Parathyroid adenoma (tissue), 2 donors: ENCODE measurements around the gene MYO16.

Source experiments
- H2AFZ ChIP-seq: fragments of 300-600 bp; sonication (generic); one replicate; pipeline ENCODE4 v1.7.0; 2017; ENCODE audit warnings: antibody characterized with exemption, mild to moderate bottlenecking
- H3K27ac ChIP-seq: fragments of 300-600 bp; sonication (generic); one replicate; pipeline ENCODE4 v1.7.0; 2017
- H3K27me3 ChIP-seq: fragments of 300-600 bp; sonication (generic); one replicate; pipeline ENCODE4 v1.7.0; 2017; ENCODE audit warnings: low read length; ENCODE audit not compliant: control insufficient read depth, insufficient read depth
- H3K36me3 ChIP-seq: fragments of 300-600 bp; sonication (generic); one replicate; pipeline ENCODE4 v1.7.0; 2017; ENCODE audit warnings: low read length; ENCODE audit not compliant: control insufficient read depth, insufficient read depth
- H3K4me1 ChIP-seq: fragments of 300-600 bp; sonication (generic); one replicate; pipeline ENCODE4 v1.7.0; 2017; ENCODE audit warnings: control low read depth
- H3K4me2 ChIP-seq: fragments of 300-600 bp; sonication (generic); one replicate; pipeline ENCODE4 v1.7.0; 2017; ENCODE audit warnings: low read length
- H3K4me3 ChIP-seq: fragments of 300-600 bp; sonication (generic); one replicate; pipeline ENCODE4 v1.7.0; 2017; ENCODE audit warnings: low read depth, low read length
- H3K79me2 ChIP-seq: fragments of 300-600 bp; sonication (generic); one replicate; pipeline ENCODE4 v1.7.0; 2017; ENCODE audit warnings: control low read depth
- H3K9ac ChIP-seq: fragments of 300-600 bp; sonication (generic); one replicate; pipeline ENCODE4 v1.7.0; 2017; ENCODE audit warnings: mild to moderate bottlenecking
- H3K9me3 ChIP-seq: fragments of 300-600 bp; sonication (generic); one replicate; pipeline ENCODE4 v1.7.0; 2017; ENCODE audit warnings: low read length; ENCODE audit not compliant: control insufficient read depth
- TF ChIP-seq, protein P1 (sequence below): fragments of 300-600 bp; sonication (generic); IDR thresholded peaks from one replicate; pipeline ENCODE4 v1.7.0; 2017; ENCODE audit warnings: antibody characterized with exemption, mild to moderate bottlenecking
- donor health status: primary hyperparathyroidism.

Gene MYO16

DNA sequence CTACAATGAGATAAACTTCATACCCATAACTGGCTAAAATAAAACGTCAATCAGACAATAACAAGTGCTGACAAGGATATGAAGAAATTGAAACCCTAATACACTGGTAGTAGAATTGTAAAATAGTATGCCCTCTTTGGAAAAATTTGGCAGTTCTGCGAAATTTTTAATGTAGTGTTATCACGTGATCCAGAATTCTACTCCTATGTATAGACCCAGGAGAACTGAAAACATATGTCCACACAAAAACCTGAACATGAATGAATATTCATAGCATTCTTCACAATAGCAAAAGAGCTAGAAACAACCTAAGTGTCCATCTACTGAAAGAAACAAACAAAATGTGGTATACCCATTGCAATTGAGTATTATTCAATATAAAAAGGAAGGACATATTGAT is 14.2 kb upstream of the MYO16 start:
- H3K79me2 ChIP-seq: no peaks in the 10 kb centered on the region
- no peak overlapping the region for H3K9ac ChIP-seq
- TF ChIP-seq, protein P1, sequence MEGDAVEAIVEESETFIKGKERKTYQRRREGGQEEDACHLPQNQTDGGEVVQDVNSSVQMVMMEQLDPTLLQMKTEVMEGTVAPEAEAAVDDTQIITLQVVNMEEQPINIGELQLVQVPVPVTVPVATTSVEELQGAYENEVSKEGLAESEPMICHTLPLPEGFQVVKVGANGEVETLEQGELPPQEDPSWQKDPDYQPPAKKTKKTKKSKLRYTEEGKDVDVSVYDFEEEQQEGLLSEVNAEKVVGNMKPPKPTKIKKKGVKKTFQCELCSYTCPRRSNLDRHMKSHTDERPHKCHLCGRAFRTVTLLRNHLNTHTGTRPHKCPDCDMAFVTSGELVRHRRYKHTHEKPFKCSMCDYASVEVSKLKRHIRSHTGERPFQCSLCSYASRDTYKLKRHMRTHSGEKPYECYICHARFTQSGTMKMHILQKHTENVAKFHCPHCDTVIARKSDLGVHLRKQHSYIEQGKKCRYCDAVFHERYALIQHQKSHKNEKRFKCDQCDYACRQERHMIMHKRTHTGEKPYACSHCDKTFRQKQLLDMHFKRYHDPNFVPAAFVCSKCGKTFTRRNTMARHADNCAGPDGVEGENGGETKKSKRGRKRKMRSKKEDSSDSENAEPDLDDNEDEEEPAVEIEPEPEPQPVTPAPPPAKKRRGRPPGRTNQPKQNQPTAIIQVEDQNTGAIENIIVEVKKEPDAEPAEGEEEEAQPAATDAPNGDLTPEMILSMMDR: no peak
- no peaks in the 10 kb centered on the region for H3K27me3 ChIP-seq
- H3K9me3 ChIP-seq: no peaks in the 10 kb centered on the region
- no peak overlapping the region for H3K4me2 ChIP-seq
- H3K4me3 ChIP-seq: no peak overlapping the region
- no peaks in the 10 kb centered on the region for H3K36me3 ChIP-seq
- H3K27ac ChIP-seq: no peak overlapping the region
- no peak overlapping the region for H2AFZ ChIP-seq
- no peaks in the 10 kb centered on the region for H3K4me1 ChIP-seq

DNA sequence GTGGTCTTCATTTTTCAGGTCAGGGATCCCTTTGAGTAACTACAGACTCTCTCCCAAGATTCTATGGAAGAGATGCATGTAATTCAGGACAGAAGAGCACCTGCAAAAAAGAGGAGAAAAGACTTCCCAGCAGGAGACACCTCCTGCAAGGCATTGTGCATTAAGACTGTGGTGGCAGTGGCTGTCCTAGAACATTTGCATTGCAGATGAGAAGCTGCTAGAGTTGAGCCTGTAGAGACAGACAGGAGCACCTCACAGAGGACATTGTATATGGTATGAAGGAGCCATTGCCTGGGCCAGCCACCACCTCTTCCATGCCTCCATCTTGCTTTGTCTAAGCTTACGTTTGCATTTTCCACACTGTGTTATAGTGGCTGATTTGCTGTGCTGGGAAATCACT is 11.2 kb upstream of the MYO16 start:
- Histone ChIP-seq H3K79me2 (no peaks in the 10 kb centered on the region), H3K4me3 (no peak overlapping the region), H3K4me1 (no peaks in the 10 kb centered on the region), H3K36me3 (no peaks in the 10 kb centered on the region), H3K9ac (no peak overlapping the region), H3K27me3 (no peaks in the 10 kb centered on the region), H3K4me2 (no peak overlapping the region), H2AFZ (no peak overlapping the region), H3K27ac (no peak overlapping the region), H3K9me3 (no peaks in the 10 kb centered on the region)
- TF ChIP-seq, protein P1: no peak

DNA sequence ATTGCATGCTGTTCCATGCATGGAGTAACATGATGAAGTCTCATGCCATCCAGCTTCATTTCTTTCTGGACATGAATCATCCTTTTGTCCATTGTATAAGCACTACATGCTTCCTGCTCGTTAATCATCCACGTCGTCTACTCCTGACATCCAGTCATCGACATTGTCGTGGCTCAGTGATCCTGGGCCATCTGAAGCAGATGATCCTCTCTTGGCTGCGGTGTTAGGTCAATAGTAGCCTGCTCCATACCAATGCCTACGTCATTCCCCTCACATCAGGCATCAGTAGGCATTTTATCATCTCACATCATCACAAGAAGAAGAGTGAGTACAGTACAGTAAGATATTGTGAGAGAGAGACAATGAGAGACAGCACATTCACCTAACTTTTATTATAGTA is 7.9 kb upstream of the MYO16 start:
- H3K79me2 ChIP-seq: no peaks in the 10 kb centered on the region
- H3K27ac ChIP-seq: no peak overlapping the region
- H3K36me3 ChIP-seq: no peaks in the 10 kb centered on the region
- no peak overlapping the region for H2AFZ ChIP-seq
- no peaks in the 10 kb centered on the region for H3K27me3 ChIP-seq
- no peak overlapping the region for H3K9ac ChIP-seq
- TF ChIP-seq, protein P1: no peak
- H3K4me3 ChIP-seq: no peak overlapping the region
- H3K9me3 ChIP-seq: no peaks in the 10 kb centered on the region
- no peak overlapping the region for H3K4me2 ChIP-seq
- H3K4me1 ChIP-seq: no peaks in the 10 kb centered on the region

DNA sequence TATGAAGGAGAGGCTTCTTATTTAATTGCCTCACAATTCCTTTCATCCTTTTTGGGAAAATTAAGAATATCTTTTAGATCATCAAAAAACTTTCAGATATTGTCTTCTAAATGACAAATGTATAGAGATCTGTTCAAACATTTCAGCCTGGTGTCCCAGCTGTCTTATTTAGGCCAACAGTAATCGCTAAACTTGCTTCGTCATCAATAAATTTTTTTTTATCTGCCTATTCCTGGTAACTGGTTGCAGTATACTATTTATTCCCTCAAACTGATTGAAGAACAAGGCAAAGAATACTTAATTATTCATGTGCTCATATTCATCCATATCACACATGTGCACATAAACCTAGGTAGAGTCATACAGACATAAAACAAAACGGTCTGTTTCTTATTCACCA is 5.3 kb upstream of the MYO16 start:
- Histone ChIP-seq H3K4me3 (no peak overlapping the region), H3K36me3 (no peaks in the 10 kb centered on the region), H3K79me2 (no peaks in the 10 kb centered on the region), H2AFZ (no peak overlapping the region), H3K27me3 (no peaks in the 10 kb centered on the region), H3K4me2 (no peak overlapping the region), H3K9me3 (no peaks in the 10 kb centered on the region), H3K27ac (no peak overlapping the region), H3K4me1 (no peaks in the 10 kb centered on the region), H3K9ac (no peak overlapping the region)
- TF ChIP-seq, protein P1: no peak

DNA sequence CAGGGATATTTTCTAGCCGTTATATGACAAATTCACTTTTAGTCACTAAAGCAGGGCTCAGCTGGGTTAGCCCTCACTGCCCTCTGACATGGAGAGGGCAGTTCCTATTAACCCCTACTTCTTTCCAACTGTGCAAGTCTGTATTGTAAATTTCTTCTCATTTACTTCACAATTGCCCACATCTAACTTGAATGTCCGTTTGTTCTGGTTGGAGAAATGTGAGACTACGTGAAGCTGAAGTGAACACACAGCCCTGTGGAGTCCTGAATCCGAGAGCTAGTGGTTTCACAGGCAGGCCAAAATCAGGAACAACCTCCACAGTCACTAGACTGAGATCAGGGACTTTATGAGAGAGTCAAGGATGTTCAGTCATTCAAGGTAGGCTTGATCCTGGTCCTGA is 4.4 kb upstream of the MYO16 start:
- Histone ChIP-seq H3K79me2 (no peaks in the 10 kb centered on the region), H3K9ac (no peak overlapping the region), H3K27me3 (no peaks in the 10 kb centered on the region), H3K27ac (no peak overlapping the region), H3K4me3 (no peak overlapping the region), H3K9me3 (no peaks in the 10 kb centered on the region), H2AFZ (no peak overlapping the region), H3K4me1 (no peaks in the 10 kb centered on the region), H3K4me2 (no peak overlapping the region), H3K36me3 (no peaks in the 10 kb centered on the region)
- TF ChIP-seq, protein P1: no peak
